Neural cell (in vitro differentiated cells): ENCODE results near the gene NKD1. TPM values are rescaled to one million over a fixed set of nuclear protein-coding genes. Genes with fewer than 3 reads are reported as not detected.

Experiments
- H2AFZ ChIP-seq: fragments of 200-600, 300-800 bp; sonication (generic), shearing (Covaris generic); 2 replicates; pipeline ENCODE4 v1.6.0; 2014; ENCODE audit warnings: low read depth, mild to moderate bottlenecking, antibody characterized with exemption, low read length, moderate library complexity
- H3F3A ChIP-seq: fragments of 200-600 bp; shearing (Covaris generic); 2 replicates; pipeline ENCODE4 v1.6.1; 2016; ENCODE audit warnings: mild to moderate bottlenecking, moderate library complexity, mixed read lengths, antibody characterized with exemption, low read length; ENCODE audit not compliant: insufficient read depth, poor library complexity, severe bottlenecking
- H3K27ac ChIP-seq: fragments of 200-600, 300-800 bp; sonication (generic), shearing (Covaris generic); 2 replicates; pipeline ENCODE4 v1.5.1; 2014; ENCODE audit warnings: mild to moderate bottlenecking, low read length, moderate library complexity
- H3K27me3 ChIP-seq: fragments of 300-800, 200-600 bp; sonication (generic), shearing (Covaris generic); 2 replicates; pipeline ENCODE4 v1.6.0; 2014; ENCODE audit warnings: mild to moderate bottlenecking, low read depth, low read length, moderate library complexity; ENCODE audit not compliant: insufficient read depth
- H3K36me3 ChIP-seq: fragments of 300-800, 200-600 bp; sonication (generic), shearing (Covaris generic); 2 replicates; pipeline ENCODE4 v1.5.1; 2014; ENCODE audit warnings: mild to moderate bottlenecking, antibody characterized with exemption, low read length, moderate library complexity; ENCODE audit not compliant: insufficient read depth
- H3K4me2 ChIP-seq: fragments of 300-800, 200-600 bp; sonication (generic), shearing (Covaris generic); 2 replicates; pipeline ENCODE4 v1.6.0; 2014; ENCODE audit warnings: mild to moderate bottlenecking, low read length
- H3K4me3 ChIP-seq: fragments of 300-800, 200-600 bp; sonication (generic), shearing (Covaris generic); 2 replicates; pipeline ENCODE4 v1.5.1; 2014; ENCODE audit warnings: mild to moderate bottlenecking, low read length, moderate library complexity
- H3K79me2 ChIP-seq: fragments of 200-600 bp; shearing (Covaris generic); replicated peaks from 2 replicates; pipeline ENCODE4 v1.6.0; 2014; ENCODE audit warnings: mild to moderate bottlenecking, low read length, moderate library complexity; ENCODE audit not compliant: insufficient read depth
- H3K9ac ChIP-seq: fragments of 300-800, 200-600 bp; sonication (generic), shearing (Covaris generic); 2 replicates; pipeline ENCODE4 v1.6.1; 2016; ENCODE audit warnings: mild to moderate bottlenecking, low read length, mixed read lengths
- H3K9me2 ChIP-seq: fragments of 200-600 bp; shearing (Covaris generic); 2 replicates; pipeline ENCODE4 v1.6.1; 2016; ENCODE audit warnings: mild to moderate bottlenecking, low read length, mixed read lengths; ENCODE audit not compliant: insufficient read depth
- H3K9me3 ChIP-seq: fragments of 200-600, 300-800 bp; sonication (generic), shearing (Covaris generic); 2 replicates; pipeline ENCODE4 v1.6.1; 2016; ENCODE audit warnings: mild to moderate bottlenecking, mixed run types, low read length, moderate library complexity, mixed read lengths
- H4K20me1 ChIP-seq: fragments of 200-600 bp; shearing (Covaris generic); 2 replicates; pipeline ENCODE4 v1.6.1; 2016; ENCODE audit warnings: mild to moderate bottlenecking, mixed run types; ENCODE audit not compliant: insufficient read depth
- CTCF ChIP-seq: fragments of 450-650 bp; IDR thresholded peaks from 2 replicates; pipeline ENCODE4 v1.5.1; 2014; ENCODE audit warnings: antibody characterized with exemption, mild to moderate bottlenecking, moderate library complexity; ENCODE audit not compliant: poor library complexity, severe bottlenecking
- EP300 ChIP-seq: fragments of 450-650 bp; conservative IDR thresholded peaks from 2 replicates; pipeline ENCODE4 v1.6.1; 2014; ENCODE audit warnings: antibody characterized with exemption, mild to moderate bottlenecking, moderate library complexity; ENCODE audit not compliant: poor library complexity, severe bottlenecking
- EZH2 ChIP-seq: fragments of 200-600, 300-800 bp; shearing (Covaris generic), sonication (generic); IDR thresholded peaks from 2 replicates; pipeline ENCODE4 v1.6.1; 2014; ENCODE audit warnings: antibody characterized with exemption, low read length, borderline replicate concordance, mild to moderate bottlenecking; ENCODE audit not compliant: insufficient read depth, poor library complexity, severe bottlenecking
- MXI1 ChIP-seq: fragments of 450-650 bp; conservative IDR thresholded peaks from 2 replicates; pipeline ENCODE4 v1.6.1; 2014; ENCODE audit warnings: antibody characterized with exemption, mild to moderate bottlenecking; ENCODE audit not compliant: poor library complexity, severe bottlenecking
- POLR2AphosphoS5 ChIP-seq: IDR thresholded peaks from 2 replicates; pipeline ENCODE4 v1.6.1; 2012
- RAD21 ChIP-seq: fragments of 450-650 bp; conservative IDR thresholded peaks from 2 replicates; pipeline ENCODE4 v1.6.1; 2014; ENCODE audit warnings: antibody characterized with exemption, mild to moderate bottlenecking, moderate library complexity
- REST ChIP-seq: IDR thresholded peaks from 2 replicates; pipeline ENCODE4 v1.6.1; 2012; ENCODE audit warnings: borderline replicate concordance
- SMC3 ChIP-seq: fragments of 450-650 bp; conservative IDR thresholded peaks from 2 replicates; pipeline ENCODE4 v1.6.1; 2014; ENCODE audit warnings: antibody characterized with exemption, mild to moderate bottlenecking, moderate library complexity; ENCODE audit not compliant: poor library complexity
- TAF1 ChIP-seq: IDR thresholded peaks from 2 replicates; pipeline ENCODE4 v1.6.1; 2012; ENCODE audit warnings: low read depth
- polyA plus RNA-seq: library from polyadenylated mRNA; depleted of rRNA; stranded (reverse); fragments of >200 nt; gene quantifications from 2 replicates; pipeline ENCODE4 v1.2.3, GENCODE V29; 2014

NKD1 gene
- polyA plus RNA-seq, 1 donor from 2014 or later, result 1.1 TPM

GRCh38 chr16:50692644-50692998 lies 144.4 kb downstream of the NKD1 start:
- Histone ChIP-seq H3K4me2 (no peak overlapping the region), H2AFZ (no peak overlapping the region), H3K79me2 (no peaks in the 10 kb centered on the region), H3K4me3 (no peak overlapping the region), H3K9me2 (no peaks in the 10 kb centered on the region), H3K27me3 (peaks cover 17% of the 10 kb centered on the region), H3K9ac (no peak overlapping the region), H3F3A (no peaks in the 10 kb centered on the region), H3K27ac (no peak overlapping the region), H3K9me3 (no peaks in the 10 kb centered on the region), H4K20me1 (no peaks in the 10 kb centered on the region), H3K36me3 (no peaks in the 10 kb centered on the region)
- no peak for TF ChIP-seq MXI1

GRCh38 chr16:50692999-50693781 lies 145.0 kb downstream of the NKD1 start, which contains the start of gene NOD2:
Gene NOD2, plus strand, starts transcription at chr16:50693606. Its CDS starts 5,890 bp downstream, at chr16:50699496.
- Histone ChIP-seq H3F3A (no peaks in the 10 kb centered on the region), H3K4me3 (no peak within 1 kb of the TSS), H2AFZ (no peak within 1 kb of the TSS), H3K4me2 (no peak within 1 kb of the TSS), H3K27me3 (peaks cover 17% of the 10 kb centered on the region), H4K20me1 (no peaks in the 10 kb centered on the region), H3K9me2 (no peaks in the 10 kb centered on the region), H3K36me3 (no peaks in the 10 kb centered on the region), H3K9me3 (no peaks in the 10 kb centered on the region), H3K79me2 (no peaks in the 10 kb centered on the region), H3K9ac (no peak within 1 kb of the TSS), H3K27ac (no peak within 1 kb of the TSS)
- no peak for TF ChIP-seq CTCF
- TF ChIP-seq RAD21, result no peak
- no peak for TF ChIP-seq POLR2AphosphoS5
- TF ChIP-seq REST, result no peak
- TF ChIP-seq EP300, result no peak
- no peak for TF ChIP-seq SMC3
- no peak for TF ChIP-seq EZH2
- TF ChIP-seq TAF1, result no peak
- TF ChIP-seq MXI1, result no peak
